ENCODE data around the gene SPG7. TPM values are rescaled to one million over a fixed set of nuclear protein-coding genes. Genes with fewer than 3 reads are reported as not detected.
"Not testable (repeated sequence)": the region's sequence is repeated elsewhere in the genome, so short reads cannot be mapped to it uniquely, and the experiment has no call there.

SPG7 gene
- total RNA-seq, 1 experiment from 2014 or later, result 160 TPM

DNA sequence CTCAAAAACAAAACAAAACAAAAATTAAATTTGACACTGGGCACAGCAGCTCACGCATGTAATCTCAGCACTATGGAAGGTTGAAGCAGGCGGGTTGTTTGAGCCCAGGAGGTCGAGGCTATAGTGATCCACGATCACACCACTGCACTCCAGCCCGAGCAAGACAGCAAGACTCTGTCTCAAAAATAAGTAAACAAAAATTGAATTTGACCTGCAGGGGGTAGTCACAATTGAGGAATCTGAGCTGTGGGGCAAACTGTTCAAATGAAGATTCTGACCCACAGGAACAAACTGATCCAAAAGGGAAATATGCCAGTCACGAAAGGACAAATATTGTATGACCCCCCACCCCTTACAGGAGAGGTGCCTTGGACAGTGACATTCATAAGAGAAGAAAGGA, 47.6 kb upstream of the SPG7 start:
- no peak for DNase-seq
- H3K4me1 ChIP-seq (replicated peaks; ENCODE audit: insufficient read depth), result no peaks in the 10 kb centered on the region
- TF ChIP-seq EZH2 (IDR thresholded peaks at IDR 0.05; ENCODE audit: low read depth), result no peak
- TF ChIP-seq, protein P1, sequence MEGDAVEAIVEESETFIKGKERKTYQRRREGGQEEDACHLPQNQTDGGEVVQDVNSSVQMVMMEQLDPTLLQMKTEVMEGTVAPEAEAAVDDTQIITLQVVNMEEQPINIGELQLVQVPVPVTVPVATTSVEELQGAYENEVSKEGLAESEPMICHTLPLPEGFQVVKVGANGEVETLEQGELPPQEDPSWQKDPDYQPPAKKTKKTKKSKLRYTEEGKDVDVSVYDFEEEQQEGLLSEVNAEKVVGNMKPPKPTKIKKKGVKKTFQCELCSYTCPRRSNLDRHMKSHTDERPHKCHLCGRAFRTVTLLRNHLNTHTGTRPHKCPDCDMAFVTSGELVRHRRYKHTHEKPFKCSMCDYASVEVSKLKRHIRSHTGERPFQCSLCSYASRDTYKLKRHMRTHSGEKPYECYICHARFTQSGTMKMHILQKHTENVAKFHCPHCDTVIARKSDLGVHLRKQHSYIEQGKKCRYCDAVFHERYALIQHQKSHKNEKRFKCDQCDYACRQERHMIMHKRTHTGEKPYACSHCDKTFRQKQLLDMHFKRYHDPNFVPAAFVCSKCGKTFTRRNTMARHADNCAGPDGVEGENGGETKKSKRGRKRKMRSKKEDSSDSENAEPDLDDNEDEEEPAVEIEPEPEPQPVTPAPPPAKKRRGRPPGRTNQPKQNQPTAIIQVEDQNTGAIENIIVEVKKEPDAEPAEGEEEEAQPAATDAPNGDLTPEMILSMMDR (conservative IDR thresholded peaks at IDR 0.05), result no peak
- H3K9me2 ChIP-seq (ENCODE audit: insufficient read depth), result no peaks in the 10 kb centered on the region
- H2AFZ ChIP-seq, result no peak overlapping the region
- H3K9me3 ChIP-seq (ENCODE audit: insufficient read depth, low read depth), result no peaks in the 10 kb centered on the region
- intact Hi-C loops (cut with micrococcal nuclease; ENCODE audit: unreplicated experiment), result no loop called here
- ChIA-PET CTCF (no interaction called here), POLR2A (ENCODE audit: unreplicated experiment) (no interaction called here)
- no TSS peak for BruUV-seq (replicated peaks)
- H3K4me2 ChIP-seq, result no peak overlapping the region
- H3F3A ChIP-seq (ENCODE audit: insufficient read depth, low read depth), result peaks cover 25% of the 10 kb centered on the region; the same call in 1 of the 2 replicates
- H3K27me3 ChIP-seq (ENCODE audit: insufficient read depth, low read depth), result no peaks in the 10 kb centered on the region
- H3K36me3 ChIP-seq (ENCODE audit: low read depth), result peaks cover 7% of the 10 kb centered on the region; the same call in 1 of the 2 replicates
- H3K4me3 ChIP-seq, result no peak overlapping the region
- H3K27ac ChIP-seq, result no peak overlapping the region
- H3K79me2 ChIP-seq (ENCODE audit: low read depth), result peaks cover 91% of the 10 kb centered on the region
- peaks cover 84% of the 10 kb centered on the region for H4K20me1 ChIP-seq (ENCODE audit: insufficient read depth)

DNA sequence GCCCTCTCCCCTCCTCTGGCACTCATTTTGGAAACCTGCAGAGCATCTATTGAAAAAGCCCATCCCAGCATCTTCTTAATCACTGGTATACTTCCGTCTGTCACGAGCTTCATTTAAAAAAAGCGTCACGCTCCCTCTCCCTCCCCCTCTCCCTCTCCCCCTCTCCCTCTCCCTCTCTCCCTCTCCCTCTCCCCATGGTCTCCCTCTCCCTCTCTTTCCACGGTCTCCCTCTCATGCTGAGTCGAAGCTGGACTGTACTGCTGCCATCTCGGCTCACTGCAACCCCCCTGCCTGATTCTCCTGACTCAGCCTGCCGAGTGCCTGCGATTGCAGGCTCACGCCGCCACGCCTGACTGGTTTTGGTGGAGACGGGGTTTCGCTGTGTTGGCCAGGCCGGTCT, 46.3 kb upstream of the SPG7 start:
- BruUV-seq (replicated peaks); H3K36me3 ChIP-seq (ENCODE audit: low read depth); H3K4me1 ChIP-seq (replicated peaks; ENCODE audit: insufficient read depth); H3K4me2 ChIP-seq; H3K27me3 ChIP-seq (ENCODE audit: insufficient read depth, low read depth); H2AFZ ChIP-seq; CTCF ChIA-PET; H3K9me2 ChIP-seq (ENCODE audit: insufficient read depth); H3K27ac ChIP-seq; DNase-seq; H3K9me3 ChIP-seq (ENCODE audit: insufficient read depth, low read depth); intact Hi-C loops (cut with micrococcal nuclease; ENCODE audit: unreplicated experiment); H3K4me3 ChIP-seq; POLR2A ChIA-PET (ENCODE audit: unreplicated experiment): not testable (repeated sequence)
- H3K79me2 ChIP-seq (ENCODE audit: low read depth), result peaks cover 92% of the 10 kb centered on the region
- peaks cover 85% of the 10 kb centered on the region for H4K20me1 ChIP-seq (ENCODE audit: insufficient read depth)
- H3F3A ChIP-seq (ENCODE audit: insufficient read depth, low read depth), result peaks cover 19% of the 10 kb centered on the region; the same call in 1 of the 2 replicates

- H3K4me1 ChIP-seq (replicated peaks; ENCODE audit: insufficient read depth); H3K9me3 ChIP-seq (ENCODE audit: insufficient read depth, low read depth); DNase-seq; H2AFZ ChIP-seq; H3K27ac ChIP-seq; intact Hi-C loops (cut with micrococcal nuclease; ENCODE audit: unreplicated experiment); H3K9me2 ChIP-seq (ENCODE audit: insufficient read depth); CTCF ChIA-PET; H3K27me3 ChIP-seq (ENCODE audit: insufficient read depth, low read depth); BruUV-seq (replicated peaks); H3K4me3 ChIP-seq; POLR2A ChIA-PET (ENCODE audit: unreplicated experiment); H3K36me3 ChIP-seq (ENCODE audit: low read depth); H3K4me2 ChIP-seq: not testable (repeated sequence)
- peaks cover 87% of the 10 kb centered on the region for H4K20me1 ChIP-seq (ENCODE audit: insufficient read depth)
- H3F3A ChIP-seq (ENCODE audit: insufficient read depth, low read depth), result peaks cover 21% of the 10 kb centered on the region; the same call in 1 of the 2 replicates
- peaks cover 93% of the 10 kb centered on the region for H3K79me2 ChIP-seq (ENCODE audit: low read depth)
These were observed 45.6 kb upstream of the SPG7 start for GRCh38 chr16:89462639-89463038.

DNA sequence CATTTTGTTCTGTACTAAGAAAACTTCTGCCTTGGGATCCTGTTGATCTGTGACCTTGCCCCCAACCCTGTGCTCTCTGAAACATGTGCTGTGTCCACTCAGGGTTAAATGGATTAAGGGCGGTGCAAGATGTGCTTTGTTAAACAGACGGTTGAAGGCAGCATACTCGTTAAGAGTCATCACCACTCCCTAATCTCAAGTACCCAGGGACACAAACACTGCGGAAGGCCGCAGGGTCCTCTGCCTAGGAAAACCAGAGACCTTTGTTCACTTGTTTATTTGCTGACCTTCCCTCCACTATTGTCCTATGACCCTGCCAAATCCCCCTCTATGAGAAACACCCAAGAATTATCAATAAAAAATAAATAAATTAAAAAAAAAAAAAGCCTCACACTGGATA, 44.9 kb upstream of the SPG7 start:
- H3F3A ChIP-seq (ENCODE audit: insufficient read depth, low read depth), result peaks cover 22% of the 10 kb centered on the region; the same call in 1 of the 2 replicates
- H4K20me1 ChIP-seq (ENCODE audit: insufficient read depth), result peaks cover 87% of the 10 kb centered on the region
- H3K4me2 ChIP-seq, result not testable (repeated sequence)

More for the DNA sequence above, 44.9 kb upstream of the SPG7 start:
- H3K27me3 ChIP-seq (ENCODE audit: insufficient read depth, low read depth); intact Hi-C loops (cut with micrococcal nuclease; ENCODE audit: unreplicated experiment); CTCF ChIA-PET; H3K9me3 ChIP-seq (ENCODE audit: insufficient read depth, low read depth); BruUV-seq (replicated peaks); H3K27ac ChIP-seq; DNase-seq; POLR2A ChIA-PET (ENCODE audit: unreplicated experiment); H3K4me3 ChIP-seq; H3K4me1 ChIP-seq (replicated peaks; ENCODE audit: insufficient read depth); H3K9me2 ChIP-seq (ENCODE audit: insufficient read depth); H3K36me3 ChIP-seq (ENCODE audit: low read depth); H2AFZ ChIP-seq: not testable (repeated sequence)
- H3K79me2 ChIP-seq (ENCODE audit: low read depth), result peaks cover 93% of the 10 kb centered on the region

Measured in PC-9 (cell line).